Activated naive CD4-positive, alpha-beta T cell treated with anti-CD3 and anti-CD28 coated beads, Interleukin-2, amount 10 ng/mL, durations not matched to agents 7 days and 5 days (primary cell): Measurements from ENCODE around the gene SERINC1.
"Not testable (repeated sequence)": the region's sequence is repeated elsewhere in the genome, so short reads cannot be mapped to it uniquely, and the experiment has no call there.

Experiments used
- CTCF ChIA-PET: fragments of 350-600 bp; sonication (Branson Sonifier 250); formaldehyde crosslinking; loops from one replicate; lab custom pipeline; 2021; ENCODE audit warnings: antibody characterized with exemption; lab: Charles Lee
- DNase-seq: peaks from one replicate; pipeline ENCODE4 v3.0.0-alpha.2; 2020
- H3K27ac Mint-ChIP-seq: one replicate; pipeline ENCODE4 v1.8.0; 2021; ENCODE audit warnings: mild to moderate bottlenecking, moderate library complexity, mixed read lengths
- H3K27me3 Mint-ChIP-seq: one replicate; pipeline ENCODE4 v1.8.0; 2021; ENCODE audit warnings: mild to moderate bottlenecking, mixed read lengths
- H3K36me3 Mint-ChIP-seq: one replicate; pipeline ENCODE4 v1.8.0; 2021; ENCODE audit warnings: mixed read lengths
- H3K4me1 Mint-ChIP-seq: one replicate; pipeline ENCODE4 v1.8.0; 2021; ENCODE audit warnings: mixed read lengths
- H3K4me3 Mint-ChIP-seq: one replicate; pipeline ENCODE4 v1.8.0; 2021; ENCODE audit warnings: mild to moderate bottlenecking, moderate library complexity, mixed read lengths
- H3K9me3 Mint-ChIP-seq: one replicate; pipeline ENCODE4 v1.8.0; 2021; ENCODE audit warnings: mixed read lengths

The SERINC1 gene

DNA sequence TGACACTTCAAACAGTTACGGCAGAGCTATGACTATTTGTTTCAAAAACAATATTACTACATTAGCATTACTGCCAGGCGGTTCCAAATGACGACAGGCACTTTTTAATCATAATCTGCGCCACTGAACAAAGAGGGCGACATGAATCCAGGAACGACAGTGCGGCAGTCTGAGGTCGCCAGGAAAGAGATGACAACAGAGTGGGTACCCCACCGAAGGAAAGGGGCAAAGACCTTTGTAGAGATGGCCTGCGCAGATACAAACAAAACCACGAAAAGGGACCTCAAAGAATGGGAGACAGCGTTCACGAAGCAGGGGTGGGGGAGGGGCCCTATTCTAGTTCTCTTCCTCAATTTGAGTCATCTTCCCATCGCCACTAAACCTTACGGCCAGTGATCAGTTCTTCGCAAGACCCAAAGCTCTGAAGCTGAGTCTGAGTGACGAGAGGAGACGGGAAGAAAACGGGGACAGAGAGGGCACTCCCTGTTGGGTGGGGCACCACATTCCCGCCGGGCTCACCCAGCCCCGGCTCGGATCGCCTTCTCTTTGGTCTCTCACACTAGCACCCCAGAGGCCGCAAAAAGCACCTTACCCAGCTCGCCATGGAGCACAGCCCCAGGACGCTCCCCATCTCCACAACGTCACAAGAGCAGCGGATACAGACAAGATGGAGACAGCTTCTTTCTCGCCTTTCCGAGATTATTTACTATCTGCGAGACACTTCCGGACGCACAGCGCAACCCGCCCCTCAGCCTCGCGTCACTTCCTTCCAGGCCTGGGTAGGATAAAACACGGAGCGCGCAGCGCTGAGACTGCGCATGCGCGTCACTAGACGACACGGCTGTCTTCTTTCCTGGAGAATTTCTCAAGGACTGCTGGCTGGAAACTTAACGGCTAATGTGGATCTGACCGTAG is at the start of gene SERINC1:
Gene SERINC1 (minus strand): TSS at position 701 of the 915 bp plus-strand sequence. CDS start 70 bp downstream, at position 631.
- Mint-ChIP-seq H3K9me3 (no peaks in the 10 kb centered on the region), H3K4me3 (peak within 1 kb of the TSS; percentile 100), H3K27me3 (no peaks in the 10 kb centered on the region), H3K36me3 (peaks cover 29% of the 10 kb centered on the region), H3K4me1 (peaks cover 39% of the 10 kb centered on the region), H3K27ac (peak within 1 kb of the TSS; percentile 100)
- CTCF ChIA-PET = interaction anchor here (0.9 kb wide), 1 partner anchor 20 kb away, joined by 4 read pairs; no protein-coding TSS in a partner anchor
- DNase-seq = peak; percentile 95

DNA sequence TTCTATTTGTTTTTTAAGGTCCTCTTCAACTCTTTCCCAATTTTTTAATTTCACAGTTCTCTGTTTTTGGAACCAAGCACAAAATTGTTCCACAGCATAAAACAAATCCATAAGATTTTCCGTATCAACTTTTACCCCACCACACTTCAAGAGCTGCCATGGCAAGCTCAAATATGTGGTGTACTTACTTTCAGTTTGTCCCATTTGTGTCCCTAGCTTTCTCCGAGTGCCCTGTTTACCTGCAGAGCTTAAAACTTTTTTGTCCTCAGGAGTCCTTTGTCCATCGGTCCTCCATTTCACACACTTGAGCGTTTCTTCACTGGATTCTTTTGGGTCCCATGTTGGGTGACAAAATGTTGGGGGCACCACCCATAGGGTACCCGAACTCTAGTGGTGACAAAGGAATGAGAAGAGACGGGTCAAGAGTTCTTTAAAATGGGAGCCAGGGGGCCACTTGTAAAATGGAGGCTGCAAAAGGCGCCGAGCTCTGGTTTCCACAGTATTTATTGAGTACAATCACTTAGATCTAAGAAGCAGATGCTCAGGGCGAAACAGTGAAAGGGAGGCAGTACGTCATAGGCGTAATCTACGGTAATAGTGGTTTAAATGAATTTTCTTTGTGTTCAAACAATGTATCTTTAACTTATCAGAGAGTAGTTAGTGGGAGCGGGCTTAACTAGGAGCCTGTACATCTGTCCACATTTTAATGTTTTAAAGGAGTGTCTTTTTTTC is 39.8 kb upstream of the SERINC1 start:
- Mint-ChIP-seq H3K36me3 (no peaks in the 10 kb centered on the region), H3K9me3 (peaks cover 5% of the 10 kb centered on the region), H3K27me3 (no peaks in the 10 kb centered on the region), H3K4me3 (no peak overlapping the region), H3K27ac (no peak overlapping the region), H3K4me1 (no peaks in the 10 kb centered on the region)
- CTCF ChIA-PET = no interaction called here
- DNase-seq = no peak

DNA sequence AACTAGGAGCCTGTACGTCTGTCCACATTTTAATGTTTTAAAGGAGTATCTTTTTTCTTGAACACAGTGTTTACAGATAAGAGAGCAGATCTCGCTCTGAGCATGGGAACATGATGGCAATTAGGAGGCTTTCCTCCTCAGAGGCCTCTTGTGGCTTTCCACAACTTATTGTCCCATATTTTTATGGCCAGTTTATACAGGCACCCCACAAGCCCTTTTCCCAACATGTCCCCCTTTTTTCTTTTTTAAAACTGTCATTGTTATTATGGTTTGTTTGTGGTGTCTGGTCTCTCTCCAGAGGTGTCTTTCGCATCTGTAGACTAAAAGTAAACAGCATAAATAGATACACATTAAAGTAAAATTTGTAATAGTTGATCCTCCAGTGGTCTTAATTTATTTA is 33.6 kb upstream of the SERINC1 start:
- CTCF ChIA-PET, H3K4me1 Mint-ChIP-seq, DNase-seq, H3K27ac Mint-ChIP-seq, H3K27me3 Mint-ChIP-seq, H3K36me3 Mint-ChIP-seq, H3K4me3 Mint-ChIP-seq: not testable (repeated sequence)
- peaks cover 27% of the 10 kb centered on the region for H3K9me3 Mint-ChIP-seq

DNA sequence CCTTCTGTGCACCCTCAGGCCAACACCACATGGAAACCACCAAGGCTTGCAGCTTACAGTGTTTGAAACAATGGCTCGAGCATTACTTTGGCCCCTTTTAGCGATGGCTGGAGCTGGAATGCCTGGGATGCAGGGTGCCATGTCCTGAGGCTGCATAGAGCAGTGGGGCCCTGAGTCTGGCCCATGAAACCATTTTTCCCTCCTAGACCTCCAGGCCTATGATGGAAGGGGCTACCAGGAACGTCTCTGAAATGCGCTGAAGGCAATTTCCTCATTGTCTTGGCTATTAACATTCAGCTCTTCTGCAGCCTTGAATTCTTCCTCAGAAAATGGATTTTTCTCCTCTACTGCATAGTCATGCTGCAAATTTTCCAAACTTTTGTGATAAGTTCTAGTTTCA is 29.9 kb upstream of the SERINC1 start:
- Mint-ChIP-seq H3K4me3 (no peak overlapping the region), H3K27ac (no peak overlapping the region), H3K4me1 (no peaks in the 10 kb centered on the region), H3K36me3 (peaks cover 3% of the 10 kb centered on the region), H3K9me3 (peaks cover 32% of the 10 kb centered on the region), H3K27me3 (peaks cover 5% of the 10 kb centered on the region)
- DNase-seq = no peak
- CTCF ChIA-PET = interaction anchor here (1.2 kb wide), 1 partner anchor 10 kb away, joined by 4 read pairs; no protein-coding TSS in a partner anchor

DNA sequence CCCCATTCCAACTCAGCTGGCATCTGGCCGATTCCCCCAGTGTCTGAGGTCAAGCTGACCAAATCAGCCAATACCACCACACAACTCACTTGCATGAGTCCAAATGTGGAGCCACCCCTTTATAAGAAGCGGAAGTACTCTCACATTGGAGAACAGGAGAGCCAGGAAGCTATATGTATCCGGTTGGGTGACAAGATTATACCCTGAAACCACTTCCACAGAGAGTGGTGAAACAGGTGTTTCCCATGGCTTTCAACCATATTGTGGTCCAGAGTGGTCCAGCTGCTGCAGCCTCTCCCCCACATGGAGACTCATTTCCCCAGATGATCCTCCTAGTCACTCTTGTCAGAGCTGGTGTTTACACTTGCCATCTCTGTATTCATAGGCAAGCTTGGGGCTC is 24.0 kb upstream of the SERINC1 start:
- DNase-seq = peak; percentile 34
- H3K27ac Mint-ChIP-seq = peak overlapping the region; percentile 63
- CTCF ChIA-PET = interaction anchor here (8.9 kb wide), 1 partner anchor 34 kb away, joined by 172 read pairs; no protein-coding TSS in a partner anchor
- H3K9me3 Mint-ChIP-seq = peaks cover 20% of the 10 kb centered on the region
- H3K36me3 Mint-ChIP-seq = peaks cover 10% of the 10 kb centered on the region
- no peak overlapping the region for H3K4me3 Mint-ChIP-seq
- H3K27me3 Mint-ChIP-seq = peaks cover 12% of the 10 kb centered on the region
- H3K4me1 Mint-ChIP-seq = peaks cover 20% of the 10 kb centered on the region

DNA sequence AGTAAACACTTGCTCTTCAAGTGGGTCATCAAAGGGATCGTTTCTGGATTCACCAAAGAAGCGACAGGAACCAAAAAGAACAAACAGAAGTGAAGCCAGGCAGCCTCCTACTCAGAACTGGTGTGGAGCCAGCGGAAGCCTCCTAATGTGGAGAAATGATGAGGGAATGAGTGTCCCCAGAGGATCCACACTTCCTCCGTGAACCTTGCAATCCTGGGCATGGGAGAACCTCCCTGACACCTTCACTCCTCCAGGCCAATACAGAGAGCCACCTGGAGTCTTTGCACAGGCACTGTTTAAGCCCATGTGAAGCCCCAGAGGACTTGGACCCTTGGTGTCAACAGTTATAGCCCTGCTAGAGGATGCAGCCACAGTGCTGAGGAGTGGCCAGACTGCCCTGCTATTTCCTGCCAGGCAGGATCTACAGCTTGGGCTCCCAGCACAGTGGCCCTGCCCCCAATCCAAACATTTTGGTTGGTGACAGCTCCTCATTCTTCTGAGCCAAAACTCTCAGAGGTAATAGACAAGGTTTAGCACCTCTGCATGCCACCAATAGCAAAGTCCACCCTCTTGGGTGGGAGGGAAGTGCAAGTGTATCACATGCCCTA is 23.2 kb upstream of the SERINC1 start:
- Mint-ChIP-seq H3K4me1 (peaks cover 20% of the 10 kb centered on the region), H3K27me3 (peaks cover 12% of the 10 kb centered on the region), H3K9me3 (peaks cover 18% of the 10 kb centered on the region), H3K36me3 (peaks cover 10% of the 10 kb centered on the region), H3K4me3 (no peak overlapping the region), H3K27ac (no peak overlapping the region)
- CTCF ChIA-PET = interaction anchor here (8.9 kb wide), 1 partner anchor 35 kb away, joined by 172 read pairs; no protein-coding TSS in a partner anchor
- DNase-seq = no peak

DNA sequence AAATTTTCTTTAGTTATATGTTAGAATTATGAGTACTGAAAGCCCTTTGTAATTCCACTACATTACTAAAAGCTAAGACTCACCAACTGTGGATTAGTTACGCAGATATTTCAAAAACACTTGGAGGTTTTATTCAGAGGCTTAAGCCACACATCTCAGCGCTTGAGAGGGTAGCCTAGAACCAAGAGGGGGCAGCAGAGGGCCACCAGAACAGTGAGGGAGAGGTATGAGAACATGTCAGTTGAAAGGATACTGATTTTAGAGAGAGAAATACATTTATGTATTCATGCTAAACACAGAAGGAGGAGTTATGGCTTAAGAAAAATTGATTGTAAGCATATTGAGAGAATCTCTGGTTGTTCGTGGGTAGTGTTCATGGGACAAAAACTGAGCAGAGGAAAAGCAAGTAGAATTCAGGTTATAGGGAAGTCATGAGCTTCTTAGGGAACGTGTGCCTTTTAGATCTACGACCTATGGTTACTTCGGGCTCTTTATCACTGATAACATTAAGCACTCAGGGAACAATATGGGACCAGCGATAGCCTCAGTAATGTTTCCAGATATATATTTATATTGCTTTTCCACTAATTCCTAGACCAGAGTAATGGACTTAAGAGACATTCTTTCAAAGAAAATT is 20.4 kb upstream of the SERINC1 start:
- Mint-ChIP-seq H3K27me3 (peaks cover 12% of the 10 kb centered on the region), H3K9me3 (peaks cover 11% of the 10 kb centered on the region), H3K4me3 (no peak overlapping the region), H3K4me1 (peaks cover 20% of the 10 kb centered on the region), H3K36me3 (peaks cover 6% of the 10 kb centered on the region), H3K27ac (no peak overlapping the region)
- CTCF ChIA-PET = interaction anchor here (0.6 to 8.9 kb wide), 19 partner anchors 10 to 808 kb away, joined by 3 to 172 read pairs (median 4); no protein-coding TSS in a partner anchor
- peak; percentile 83 for DNase-seq

DNA sequence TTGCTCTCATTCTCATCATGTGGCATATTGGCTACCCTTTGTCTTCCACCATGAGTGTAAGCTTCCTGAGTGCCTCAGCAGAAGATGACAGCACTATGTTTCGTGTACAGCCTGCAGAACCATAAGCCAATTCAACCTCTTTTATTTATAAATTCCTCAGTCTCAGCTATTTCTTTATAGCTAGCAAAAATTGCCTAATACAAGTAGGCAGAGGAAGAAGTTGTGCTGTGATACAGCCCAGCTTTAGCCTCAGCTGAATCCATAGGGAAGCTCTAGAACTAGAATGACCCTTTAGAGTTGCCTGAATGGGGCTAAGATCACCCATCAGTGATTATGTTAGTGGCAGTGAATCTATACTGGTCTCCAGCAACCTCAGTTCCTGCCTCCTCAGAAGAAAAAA is 19.0 kb upstream of the SERINC1 start:
- Mint-ChIP-seq H3K4me3 (no peak overlapping the region), H3K27ac (no peak overlapping the region), H3K36me3 (peaks cover 6% of the 10 kb centered on the region), H3K27me3 (peaks cover 8% of the 10 kb centered on the region), H3K9me3 (peaks cover 4% of the 10 kb centered on the region), H3K4me1 (peaks cover 14% of the 10 kb centered on the region)
- no peak for DNase-seq
- CTCF ChIA-PET = interaction anchor here (1.4 to 8.9 kb wide), 5 partner anchors 8 to 810 kb away, joined by 3 to 172 read pairs (median 6); no protein-coding TSS in a partner anchor

DNA sequence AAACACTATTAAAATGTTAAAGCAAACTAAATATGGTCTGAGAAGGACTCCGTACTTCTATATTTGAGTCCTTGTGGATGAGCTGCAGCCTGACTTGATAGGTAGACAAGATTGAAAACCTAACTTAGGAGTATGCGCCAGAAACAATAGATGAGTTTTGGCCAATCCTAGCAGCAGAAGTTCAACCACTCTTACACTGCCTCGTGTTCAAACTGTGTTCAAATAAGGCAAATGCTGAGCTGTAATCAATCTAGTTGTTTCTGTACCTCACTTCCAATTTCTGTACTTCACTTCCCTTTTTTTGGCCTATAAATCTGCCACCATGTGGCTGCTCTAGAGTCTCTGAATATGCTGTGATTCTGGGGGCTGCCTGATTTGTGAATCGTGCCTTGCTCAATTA is 13.2 kb upstream of the SERINC1 start:
- CTCF ChIA-PET = interaction anchor here (0.9 kb wide), 1 partner anchor 45 kb away, joined by 4 read pairs; no protein-coding TSS in a partner anchor
- Mint-ChIP-seq H3K9me3 (no peaks in the 10 kb centered on the region), H3K27me3 (no peaks in the 10 kb centered on the region), H3K27ac (no peak overlapping the region), H3K4me1 (no peaks in the 10 kb centered on the region), H3K36me3 (no peaks in the 10 kb centered on the region), H3K4me3 (no peak overlapping the region)
- no peak for DNase-seq

DNA sequence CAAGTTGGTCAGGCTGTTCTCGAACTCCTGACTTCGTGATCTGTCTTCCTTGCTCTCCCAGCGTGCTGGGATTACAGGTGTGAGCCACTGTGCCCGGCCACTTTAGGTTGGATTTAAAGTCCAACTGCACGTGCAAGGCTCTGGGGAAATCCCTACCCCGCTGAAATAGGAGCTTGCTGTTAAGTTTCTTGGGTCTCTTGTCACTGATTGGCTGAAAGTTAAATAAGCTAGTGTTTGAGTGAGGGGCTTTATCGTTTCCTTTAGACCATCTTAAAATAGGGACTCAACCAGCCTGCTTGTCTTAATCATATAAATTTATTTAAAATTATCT is 11.1 kb upstream of the SERINC1 start:
- no peaks in the 10 kb centered on the region for H3K4me1 Mint-ChIP-seq
- H3K9me3 Mint-ChIP-seq = no peaks in the 10 kb centered on the region
- H3K4me3 Mint-ChIP-seq = no peak overlapping the region
- CTCF ChIA-PET = interaction anchor here (1.6 kb wide), 1 partner anchor 9 kb away, joined by 6 read pairs; no protein-coding TSS in a partner anchor
- no peak for DNase-seq
- H3K27ac Mint-ChIP-seq = no peak overlapping the region
- no peaks in the 10 kb centered on the region for H3K27me3 Mint-ChIP-seq
- H3K36me3 Mint-ChIP-seq = no peaks in the 10 kb centered on the region

DNA sequence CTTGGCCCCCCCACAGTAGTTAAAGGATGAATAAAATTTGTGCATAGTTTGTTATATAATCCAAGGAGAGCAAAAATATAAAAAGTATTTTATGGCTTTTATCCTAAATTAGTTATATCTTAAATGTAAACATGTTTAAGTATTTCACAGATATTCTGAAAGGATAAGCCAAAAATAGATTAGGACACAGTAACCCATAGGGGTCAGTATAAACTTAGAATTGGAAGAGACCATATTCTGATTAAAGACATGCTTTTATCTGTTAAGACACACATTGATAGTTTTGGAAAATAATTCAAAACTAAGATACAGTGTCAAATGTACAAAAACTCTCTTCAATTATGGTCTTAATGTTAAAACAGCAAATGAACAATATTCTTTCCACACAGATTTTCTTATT is 4.5 kb upstream of the SERINC1 start:
- no peaks in the 10 kb centered on the region for H3K27me3 Mint-ChIP-seq
- H3K36me3 Mint-ChIP-seq = peaks cover 3% of the 10 kb centered on the region
- H3K9me3 Mint-ChIP-seq = no peaks in the 10 kb centered on the region
- CTCF ChIA-PET = no interaction called here
- DNase-seq = no peak
- peaks cover 7% of the 10 kb centered on the region for H3K4me1 Mint-ChIP-seq
- H3K27ac Mint-ChIP-seq = no peak overlapping the region
- no peak overlapping the region for H3K4me3 Mint-ChIP-seq

DNA sequence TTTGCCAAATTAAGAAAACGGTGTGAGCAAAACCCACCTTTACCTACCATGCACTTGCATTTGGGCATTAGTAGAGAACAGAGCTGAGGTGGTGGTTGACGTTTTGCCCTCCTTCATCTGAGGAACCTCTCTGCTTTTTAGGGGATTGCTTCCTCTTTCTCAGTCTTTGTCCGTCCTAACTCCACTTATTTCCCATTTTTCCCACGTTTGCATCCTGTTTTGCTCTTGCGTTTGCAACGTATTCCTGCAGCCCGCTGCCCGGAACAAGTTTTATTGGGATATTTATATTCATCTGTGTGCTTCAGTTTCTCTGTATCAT is 374 bp upstream of the SERINC1 start:
- CTCF ChIA-PET = interaction anchor here (0.9 kb wide), 1 partner anchor 20 kb away, joined by 4 read pairs; no protein-coding TSS in a partner anchor
- Mint-ChIP-seq H3K4me1 (peaks cover 34% of the 10 kb centered on the region), H3K36me3 (peaks cover 24% of the 10 kb centered on the region)

DNA sequence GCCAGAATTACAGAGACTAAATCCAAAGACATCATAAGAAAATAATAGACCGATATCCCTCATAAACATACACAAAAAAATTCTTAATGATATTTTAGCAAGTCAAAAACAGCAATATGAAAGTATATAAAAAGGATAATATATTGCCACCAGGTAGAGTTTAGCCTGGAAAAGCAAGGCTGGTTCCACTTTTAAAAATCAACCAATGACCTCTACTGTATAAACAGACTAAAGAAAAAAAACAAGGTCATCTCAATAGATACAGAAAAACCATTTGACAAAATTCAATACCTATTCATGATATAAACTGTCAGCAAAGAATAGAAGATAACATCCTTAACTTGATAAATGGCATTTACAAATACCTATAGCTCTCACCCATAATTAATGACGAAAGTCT is 9.7 kb downstream of the SERINC1 start:
- Mint-ChIP-seq H3K4me3 (no peak overlapping the region), H3K9me3 (no peaks in the 10 kb centered on the region), H3K27ac (no peak overlapping the region), H3K27me3 (no peaks in the 10 kb centered on the region), H3K36me3 (peaks cover 36% of the 10 kb centered on the region), H3K4me1 (peaks cover 39% of the 10 kb centered on the region)
- CTCF ChIA-PET = no interaction called here
- DNase-seq = no peak

More for the DNA sequence above, 374 bp upstream of the SERINC1 start:
- Mint-ChIP-seq H3K27me3 (no peaks in the 10 kb centered on the region), H3K27ac (peak overlapping the region; percentile 100), H3K4me3 (peak overlapping the region; percentile 100), H3K9me3 (no peaks in the 10 kb centered on the region)
- DNase-seq = no peak
